ENCODE measurements around the gene EIF5. TPM values are rescaled to one million over a fixed set of nuclear protein-coding genes. Genes with fewer than 3 reads are reported as not detected.

The EIF5 gene
- total RNA-seq, 4 donors from 2014 or later: 210 to 312 (median 266) TPM

DNA sequence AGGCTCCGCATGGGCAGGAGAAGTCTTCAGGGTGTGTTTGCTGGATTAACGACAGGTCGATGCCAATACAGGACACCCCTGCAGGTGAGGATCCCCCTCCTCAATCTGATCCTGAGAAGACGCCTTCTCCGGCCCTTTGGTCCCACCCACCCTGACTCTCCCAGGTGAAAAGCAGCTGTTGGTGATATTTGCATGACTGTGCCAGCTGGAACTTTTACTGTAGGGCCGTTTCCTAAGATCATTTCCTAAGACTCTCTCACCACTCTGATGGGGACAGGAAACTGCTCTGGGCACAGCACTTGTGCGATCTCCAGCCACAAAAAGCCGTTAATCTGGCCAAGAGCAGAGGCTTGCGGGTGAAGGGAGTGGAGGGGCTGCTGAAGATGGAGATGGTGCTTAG lies 16.8 kb upstream of the EIF5 start:
- intact Hi-C loops (cut with DNase I; ENCODE audit: low total_unique reads) (no loop called here), in situ Hi-C loops (cut with MboI; ENCODE audit: low pct_ligation_motif_present in 1 of 4, low pct_unique_long_range_greater_than_20kb in 1 of 4, low sequenced_read_pairs in 3 of 4) (no loop called here)
- H3K27ac ChIP-seq: no peak overlapping the region
- no peaks in the 10 kb centered on the region for H3K4me1 ChIP-seq
- DNase-seq: no peak
- no peak overlapping the region for H3K4me3 ChIP-seq
- WGBS, 2 donors (ENCODE audit: low coverage in 1 of 2): 60 to 65% methylated on average over 4 to 9 of the region's 9 CpGs
- no peak for TF ChIP-seq POLR2AphosphoS5 (IDR thresholded peaks at IDR 0.05)
- no peak for TF ChIP-seq POLR2A (IDR thresholded peaks at IDR 0.05)
- TF ChIP-seq EP300 (IDR thresholded peaks at IDR 0.05; ENCODE audit: low read depth): no peak
- TF ChIP-seq, protein P1, sequence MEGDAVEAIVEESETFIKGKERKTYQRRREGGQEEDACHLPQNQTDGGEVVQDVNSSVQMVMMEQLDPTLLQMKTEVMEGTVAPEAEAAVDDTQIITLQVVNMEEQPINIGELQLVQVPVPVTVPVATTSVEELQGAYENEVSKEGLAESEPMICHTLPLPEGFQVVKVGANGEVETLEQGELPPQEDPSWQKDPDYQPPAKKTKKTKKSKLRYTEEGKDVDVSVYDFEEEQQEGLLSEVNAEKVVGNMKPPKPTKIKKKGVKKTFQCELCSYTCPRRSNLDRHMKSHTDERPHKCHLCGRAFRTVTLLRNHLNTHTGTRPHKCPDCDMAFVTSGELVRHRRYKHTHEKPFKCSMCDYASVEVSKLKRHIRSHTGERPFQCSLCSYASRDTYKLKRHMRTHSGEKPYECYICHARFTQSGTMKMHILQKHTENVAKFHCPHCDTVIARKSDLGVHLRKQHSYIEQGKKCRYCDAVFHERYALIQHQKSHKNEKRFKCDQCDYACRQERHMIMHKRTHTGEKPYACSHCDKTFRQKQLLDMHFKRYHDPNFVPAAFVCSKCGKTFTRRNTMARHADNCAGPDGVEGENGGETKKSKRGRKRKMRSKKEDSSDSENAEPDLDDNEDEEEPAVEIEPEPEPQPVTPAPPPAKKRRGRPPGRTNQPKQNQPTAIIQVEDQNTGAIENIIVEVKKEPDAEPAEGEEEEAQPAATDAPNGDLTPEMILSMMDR (IDR thresholded peaks at IDR 0.05): no peak
- no peaks in the 10 kb centered on the region for H3K36me3 ChIP-seq
- no peaks in the 10 kb centered on the region for H3K27me3 ChIP-seq
- H3K9me3 ChIP-seq: no peaks in the 10 kb centered on the region

DNA sequence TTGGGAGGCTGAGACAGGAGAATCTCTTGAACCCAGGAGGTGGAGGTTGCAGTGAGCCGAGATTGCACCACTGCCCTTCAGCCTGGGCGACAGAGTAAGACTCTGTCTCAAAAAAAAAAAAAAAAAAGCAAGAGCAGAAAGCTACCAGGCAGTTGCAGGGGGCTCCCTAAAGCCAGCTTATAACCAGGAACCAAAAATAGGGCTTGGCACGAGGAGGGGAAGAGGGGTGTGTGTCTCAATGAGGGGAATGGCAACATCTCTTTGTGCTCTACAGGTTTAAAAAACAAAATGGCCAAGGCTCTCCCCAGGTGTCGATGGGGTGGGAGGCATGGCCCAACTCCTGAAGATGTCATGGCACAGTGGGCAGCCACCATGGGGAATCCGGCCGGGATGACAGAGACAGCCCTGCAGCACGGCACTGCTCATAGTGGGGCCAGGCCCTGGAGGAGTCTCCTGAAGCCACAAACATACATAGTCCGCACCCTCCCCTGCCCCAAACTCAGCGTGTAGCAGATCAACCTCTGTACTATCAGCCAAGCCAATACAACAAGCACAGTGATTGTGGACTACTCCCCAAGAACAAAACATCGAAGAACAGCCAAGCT lies 16.0 kb upstream of the EIF5 start:
- Histone ChIP-seq H3K4me1 (no peaks in the 10 kb centered on the region), H3K27ac (peak overlapping the region in 1 of 4 donors; percentile 48), H3K4me3 (no peak overlapping the region), H3K27me3 (no peaks in the 10 kb centered on the region), H3K36me3 (no peaks in the 10 kb centered on the region), H3K9me3 (no peaks in the 10 kb centered on the region)
- no peak for DNase-seq
- intact Hi-C loops (cut with DNase I; ENCODE audit: low total_unique reads): no loop called here
- no peak for TF ChIP-seq POLR2A (IDR thresholded peaks at IDR 0.05)
- no peak for TF ChIP-seq POLR2AphosphoS5 (IDR thresholded peaks at IDR 0.05)
- WGBS, 2 donors (ENCODE audit: low coverage in 1 of 2): 85 to 86% methylated on average over 2 to 10 of the region's 10 CpGs
- in situ Hi-C loops (cut with MboI; ENCODE audit: low pct_ligation_motif_present in 1 of 4, low pct_unique_long_range_greater_than_20kb in 1 of 4, low sequenced_read_pairs in 3 of 4): no loop called here

DNA sequence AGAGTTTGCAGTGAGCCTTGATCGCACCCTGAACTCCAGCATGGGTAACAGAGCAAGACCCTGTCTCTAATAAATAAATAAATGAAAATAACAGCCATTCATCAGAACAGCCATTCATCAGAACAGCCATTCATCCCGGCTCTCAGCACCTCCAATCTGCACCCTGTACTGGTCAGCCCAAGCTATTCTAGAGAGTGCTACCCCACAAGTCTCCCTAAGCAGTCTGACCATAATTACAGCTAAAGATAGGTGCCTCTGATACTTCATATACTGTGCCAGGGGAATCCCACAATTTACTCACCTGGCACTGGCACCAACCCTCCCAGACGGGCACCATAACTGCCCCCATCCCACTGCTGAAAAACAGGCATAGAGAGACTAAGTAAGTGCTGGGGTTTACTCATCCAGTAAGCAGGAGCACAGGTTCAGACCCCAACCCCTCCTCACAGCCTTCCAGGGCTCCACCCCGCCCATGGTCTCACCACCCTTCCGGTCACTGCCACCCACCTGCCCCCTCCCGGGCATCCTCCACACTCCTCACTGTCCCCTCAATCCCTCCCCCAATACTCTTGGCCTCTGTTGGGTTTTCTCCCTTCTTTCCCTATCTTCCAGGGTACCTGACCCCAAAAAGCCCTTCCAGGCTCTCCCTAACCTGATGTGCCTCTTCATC lies 15.2 kb upstream of the EIF5 start:
- peak overlapping the region in 1 of 4 donors; percentile 48 for H3K27ac ChIP-seq
- 59 to 73% methylated on average over 2 to 6 of the region's 6 CpGs for WGBS, 2 donors (ENCODE audit: low coverage in 1 of 2)
- in situ Hi-C loops (cut with MboI; ENCODE audit: low pct_ligation_motif_present in 1 of 4, low pct_unique_long_range_greater_than_20kb in 1 of 4, low sequenced_read_pairs in 3 of 4): no loop called here

DNA sequence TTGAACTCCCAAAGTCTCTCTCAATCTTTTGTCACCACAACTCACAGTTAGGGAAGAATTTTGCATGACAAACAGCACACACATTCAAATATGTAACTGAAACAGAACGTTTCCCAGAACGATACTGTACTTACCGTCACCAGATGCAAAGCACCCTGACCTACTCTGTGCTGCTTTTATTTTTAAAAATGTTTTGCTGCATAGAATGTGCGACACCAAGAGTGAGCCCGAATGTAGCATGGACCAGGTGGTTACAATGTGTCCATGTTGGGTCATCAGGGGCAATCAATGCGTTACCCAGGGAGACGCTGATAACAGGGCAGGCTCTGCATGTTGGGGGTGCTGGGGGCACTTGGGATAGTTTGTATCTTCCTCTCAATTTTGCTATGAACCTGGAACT lies 14.6 kb upstream of the EIF5 start:
- Histone ChIP-seq H3K27me3 (peaks cover 3% of the 10 kb centered on the region), H3K4me3 (no peak overlapping the region), H3K36me3 (no peaks in the 10 kb centered on the region), H3K4me1 (no peaks in the 10 kb centered on the region), H3K27ac (peak overlapping the region in 1 of 4 donors; percentile 57), H3K9me3 (no peaks in the 10 kb centered on the region)
- TF ChIP-seq EP300 (IDR thresholded peaks at IDR 0.05; ENCODE audit: low read depth): no peak
- no peak for TF ChIP-seq POLR2AphosphoS5 (IDR thresholded peaks at IDR 0.05)
- TF ChIP-seq, protein P1 (IDR thresholded peaks at IDR 0.05): no peak
- in situ Hi-C loops (cut with MboI; ENCODE audit: low pct_ligation_motif_present in 1 of 4, low pct_unique_long_range_greater_than_20kb in 1 of 4, low sequenced_read_pairs in 3 of 4) (no loop called here), intact Hi-C loops (cut with DNase I; ENCODE audit: low total_unique reads) (no loop called here)
- 80 to 82% methylated on average over 1 to 7 of the region's 7 CpGs for WGBS, 2 donors (ENCODE audit: low coverage in 1 of 2)
- DNase-seq: peak; percentile 41

More for the DNA sequence above, 15.2 kb upstream of the EIF5 start:
- H3K9me3 ChIP-seq: no peaks in the 10 kb centered on the region
- H3K4me3 ChIP-seq: no peak overlapping the region
- intact Hi-C loops (cut with DNase I; ENCODE audit: low total_unique reads): no loop called here
- peaks cover 2% of the 10 kb centered on the region for H3K27me3 ChIP-seq
- no peaks in the 10 kb centered on the region for H3K4me1 ChIP-seq
- no peaks in the 10 kb centered on the region for H3K36me3 ChIP-seq
- TF ChIP-seq POLR2AphosphoS5 (IDR thresholded peaks at IDR 0.05) (no peak), EP300 (IDR thresholded peaks at IDR 0.05; ENCODE audit: low read depth) (no peak), POLR2A (IDR thresholded peaks at IDR 0.05) (no peak)
- TF ChIP-seq, protein P1 (IDR thresholded peaks at IDR 0.05): no peak
- no peak for DNase-seq
